Panc1 (cell line): Measurements from ENCODE around the gene IP6K1. TPM values are rescaled to one million over a fixed set of nuclear protein-coding genes. Genes with fewer than 3 reads are reported as not detected.

Source experiments
- ATAC-seq: fragments of 200-7000 bp; cut with Tn5 transposase; 2 replicates; pipeline ENCODE4 v1.9.1; 2020; ENCODE audit warnings: mild to moderate bottlenecking, moderate library complexity
- BruUV-seq: library from RNA; stranded (reverse); fragments of 400-500 nt; replicated peaks from 2 replicates; lab custom pipeline; 2021; lab: Mats Ljungman, UMichigan
- CTCF ChIA-PET: fragments of 300-600 bp; sonication (Branson Sonifier 250); formaldehyde crosslinking; loops from one replicate; lab custom pipeline; 2022; ENCODE audit warnings: antibody characterized with exemption; lab: Charles Lee
- POLR2A ChIA-PET: fragments of 300-600 bp; sonication (Branson Sonifier 250); formaldehyde crosslinking; loops from one replicate; lab custom pipeline; 2022; ENCODE audit warnings: antibody characterized with exemption; lab: Charles Lee
- DNase-seq: peaks from one replicate; pipeline ENCODE4 v3.0.0-alpha.2; 2010; ENCODE audit warnings: low read depth, low spot score
- H3K27ac ChIP-seq: 2 replicates; pipeline ENCODE4 v1.5.1; 2011; ENCODE audit warnings: mild to moderate bottlenecking, low read length, inconsistent platforms
- H3K27me3 ChIP-seq: fragments of 200-500 bp; sonication (Bioruptor generic); 2 replicates; pipeline ENCODE4 v1.6.0; 2014; ENCODE audit warnings: low read length, inconsistent platforms; ENCODE audit not compliant: control insufficient read depth, insufficient read depth
- H3K36me3 ChIP-seq: fragments of 200-500 bp; sonication (Bioruptor generic); 2 replicates; pipeline ENCODE4 v1.5.1; 2014; ENCODE audit warnings: inconsistent platforms, mild to moderate bottlenecking, low read length, moderate library complexity; ENCODE audit not compliant: control insufficient read depth, insufficient read depth
- H3K4me1 ChIP-seq: 2 replicates; pipeline ENCODE4 v1.5.1; 2011; ENCODE audit warnings: inconsistent platforms, mild to moderate bottlenecking, low read length, moderate library complexity; ENCODE audit not compliant: control insufficient read depth, insufficient read depth
- H3K4me3 ChIP-seq, 2 experiments: 2 replicates each; pipeline ENCODE4 v1.5.1; 2011 to 2012; ENCODE audit warnings: low read depth in 2 of 2, low read length in 2 of 2, mild to moderate bottlenecking in 2 of 2, inconsistent platforms in 1 of 2, moderate library complexity in 1 of 2
- H3K9me3 ChIP-seq: fragments of 200-500 bp; sonication (Bioruptor generic); 2 replicates; pipeline ENCODE4 v1.5.1; 2014; ENCODE audit warnings: low read depth, mild to moderate bottlenecking, inconsistent platforms, low read length, moderate library complexity; ENCODE audit not compliant: control insufficient read depth, insufficient read depth
- CTCF ChIP-seq: fragments of 450-650 bp; IDR thresholded peaks from 2 replicates; pipeline ENCODE4 v1.5.1; 2017; ENCODE audit warnings: mild to moderate bottlenecking
- POLR2AphosphoS5 ChIP-seq: IDR thresholded peaks from 2 replicates; pipeline ENCODE4 v1.6.1; 2012; ENCODE audit warnings: mild to moderate bottlenecking, low read depth, low read length, moderate library complexity
- REST ChIP-seq, 2 experiments: IDR thresholded peaks; 2 replicates each; pipeline ENCODE4 v1.6.1; 2011 to 2012; ENCODE audit warnings: low read depth in 2 of 2, control low read depth in 1 of 2, low read length in 1 of 2, mild to moderate bottlenecking in 1 of 2, moderate library complexity in 1 of 2; ENCODE audit not compliant: insufficient read depth in 1 of 2
- SIN3A ChIP-seq: IDR thresholded peaks from 2 replicates; pipeline ENCODE4 v1.6.1; 2012; ENCODE audit warnings: low read depth, mild to moderate bottlenecking, low read length, moderate library complexity, borderline replicate concordance; ENCODE audit not compliant: insufficient read depth
- TCF7L2 ChIP-seq: IDR thresholded peaks from 2 replicates; pipeline ENCODE4 v1.6.1; 2011; ENCODE audit warnings: mild to moderate bottlenecking, low read depth, low read length, inconsistent platforms
- in situ Hi-C: cut with HindIII; loops from 2 replicates; pipeline ENCODE4 v1.10.0; 2016; ENCODE audit warnings: low sequenced_read_pairs, low pct_unique_long_range_greater_than_20kb
- intact Hi-C: fragments of 100-400 bp; cut with micrococcal nuclease; formaldehyde crosslinking; loops from one replicate; pipeline ENCODE4 v1.10.0; 2022; ENCODE audit not compliant: unreplicated experiment
- total RNA-seq: library from RNA; stranded (reverse); gene quantifications from one replicate; pipeline ENCODE4 v1.2.1, GENCODE V29; 2021; ENCODE audit not compliant: unreplicated experiment

Gene IP6K1
- total RNA-seq, 1 experiment from 2014 or later = 39.8 TPM

- Histone ChIP-seq H3K4me3 (no peak overlapping the region), H3K4me1 (no peaks in the 10 kb centered on the region), H3K27ac (no peak overlapping the region), H3K9me3 (no peaks in the 10 kb centered on the region), H3K36me3 (no peaks in the 10 kb centered on the region), H3K27me3 (no peaks in the 10 kb centered on the region)
- ChIA-PET CTCF (no interaction called here), POLR2A (no interaction called here)
- in situ Hi-C loops (no loop called here), intact Hi-C loops (no loop called here)
- DNase-seq (no peak), ATAC-seq (no peak)
- BruUV-seq = no TSS peak
- TF ChIP-seq TCF7L2 = no peak
- no peak for TF ChIP-seq CTCF
- no peak for TF ChIP-seq POLR2AphosphoS5
- TF ChIP-seq SIN3A = no peak
- no peak for TF ChIP-seq REST (IDR thresholded peaks at IDR 0.05; ENCODE audit: insufficient read depth in 1 of 2, low read depth in 2 of 2, low read length in 1 of 2)
Observed at GRCh38 chr3:49805367-49805782, 19.0 kb upstream of the IP6K1 start.

DNA sequence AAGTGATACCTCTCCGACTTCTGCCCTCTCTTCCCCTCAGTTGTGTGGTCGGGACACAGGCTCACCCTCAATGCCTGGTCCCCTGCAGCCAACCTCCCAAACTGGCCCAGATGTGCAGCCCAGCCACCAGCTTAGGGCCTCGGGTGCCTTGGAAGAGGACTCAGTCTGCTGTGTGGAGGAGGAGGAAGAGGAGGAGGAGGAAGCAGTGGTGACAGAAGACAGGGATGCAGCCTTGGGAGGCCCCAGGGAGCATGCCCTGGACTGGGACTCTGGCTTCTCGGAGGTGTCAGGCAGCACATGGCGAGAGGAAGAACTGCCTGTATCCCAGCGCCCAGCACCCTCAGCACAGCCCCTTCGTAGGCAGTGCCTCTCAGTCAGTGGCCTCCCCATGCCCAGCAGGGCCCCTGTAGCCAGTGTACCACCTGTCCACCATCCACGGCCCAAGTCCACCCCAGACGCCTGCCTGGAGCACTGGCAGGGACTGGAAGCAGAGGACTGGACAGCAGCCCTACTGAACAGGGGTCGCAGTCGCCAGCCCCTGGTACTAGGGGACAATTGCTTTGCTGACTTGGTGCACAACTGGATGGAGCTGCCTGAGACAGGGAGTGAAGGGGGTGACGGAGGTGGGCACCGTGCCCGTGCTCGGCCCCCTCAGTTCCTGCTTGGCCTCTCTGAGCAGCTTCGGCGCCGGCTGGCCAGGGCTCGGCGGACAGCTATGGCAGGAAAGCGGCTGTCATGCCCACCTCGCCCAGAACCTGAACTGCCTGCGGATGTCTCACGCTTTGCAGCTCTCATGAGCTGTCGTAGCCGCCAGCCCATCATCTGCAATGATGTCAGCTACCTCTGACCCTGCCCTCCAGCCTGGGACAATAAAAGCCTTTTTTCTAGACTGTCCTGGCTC is 18.0 kb upstream of the IP6K1 start:
- no peak for DNase-seq
- no peaks in the 10 kb centered on the region for H3K27me3 ChIP-seq
- no peaks in the 10 kb centered on the region for H3K36me3 ChIP-seq
- peak overlapping the region in 1 of 2 experiments; percentile 80; a peak in 3 of 4 replicates for H3K4me3 ChIP-seq
- in situ Hi-C loops = no loop called here
- H3K27ac ChIP-seq = no peak overlapping the region
- intact Hi-C loops = loop anchor here (5.0 kb wide), 1 partner anchor 103 kb away; no protein-coding TSS in a partner anchor
- no TSS peak for BruUV-seq
- ChIA-PET CTCF (no interaction called here), POLR2A (no interaction called here)
- no peaks in the 10 kb centered on the region for H3K9me3 ChIP-seq
- ATAC-seq = no peak
- TF ChIP-seq SIN3A = no peak
- no peak for TF ChIP-seq CTCF
- TF ChIP-seq REST (IDR thresholded peaks at IDR 0.05; ENCODE audit: insufficient read depth in 1 of 2, low read depth in 2 of 2, low read length in 1 of 2) = no peak
- H3K4me1 ChIP-seq = no peaks in the 10 kb centered on the region
